NCI-H1436 (cell line): ENCODE data around the gene CASKIN2.
"Not testable (repeated sequence)": the region's sequence is repeated elsewhere in the genome, so short reads cannot be mapped to it uniquely, and the experiment has no call there.

Source experiments
- DNase-seq: peaks from one replicate; lab custom pipeline; 2025; lab: John Stamatoyannopoulos, UW

CASKIN2 gene

GRCh38 chr17:75488693-75489510, 26.4 kb downstream of the CASKIN2 start:
- no peak for DNase-seq

DNA sequence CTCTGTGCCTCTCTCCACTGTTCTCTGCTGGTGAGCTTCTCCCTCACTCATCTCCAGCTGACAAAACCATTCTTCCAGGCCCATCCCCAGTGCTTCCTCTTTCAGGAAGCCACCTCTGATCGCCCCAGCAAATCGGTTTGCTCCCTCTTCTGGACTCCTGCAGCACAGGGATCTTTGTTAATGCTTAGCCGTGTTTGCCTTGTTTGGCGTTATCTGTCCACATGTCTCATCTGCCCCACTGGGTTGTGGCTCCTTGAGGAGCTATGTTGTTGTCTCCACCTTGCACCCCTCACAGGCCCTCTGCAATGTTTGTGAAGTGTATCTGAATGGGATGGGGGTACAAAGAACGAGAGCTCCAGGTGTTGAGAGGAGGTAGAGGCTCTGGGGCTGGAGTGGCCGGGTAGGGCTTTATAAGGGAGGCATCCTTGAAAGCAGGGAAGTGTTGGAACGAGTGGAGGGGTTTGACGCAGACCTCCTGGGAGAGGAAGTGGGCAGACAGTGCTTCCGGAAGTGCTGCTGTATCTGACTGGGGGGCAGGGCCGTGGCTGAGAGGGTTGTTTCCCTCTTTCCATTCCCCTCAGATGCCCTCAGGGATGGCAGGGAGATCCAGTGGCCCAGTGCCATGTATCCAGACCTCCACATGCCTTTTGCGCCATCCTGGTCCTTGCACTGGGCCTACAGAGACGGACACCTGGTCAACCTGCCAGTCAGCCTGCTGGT, 27.8 kb downstream of the CASKIN2 start:
- DNase-seq: no peak

DNA sequence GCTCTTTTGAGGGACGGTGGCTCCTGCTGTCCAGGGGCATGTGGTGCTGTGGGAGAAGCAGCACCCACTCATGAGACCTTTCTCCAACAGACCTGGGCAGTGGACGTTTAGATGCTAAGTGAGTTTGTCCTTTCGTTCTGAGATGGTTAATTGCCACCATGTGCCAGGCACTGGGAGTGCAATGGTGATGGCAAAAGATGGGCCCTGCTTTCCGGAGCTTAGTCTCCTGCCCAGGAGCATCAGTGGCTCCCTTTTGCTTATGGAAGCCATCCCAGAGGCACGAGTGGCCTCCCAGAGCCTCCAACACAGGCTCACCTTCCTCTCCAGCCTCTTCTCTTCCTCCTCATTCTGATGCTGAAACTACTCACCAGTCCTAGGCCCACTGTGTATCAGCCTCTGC, 28.4 kb downstream of the CASKIN2 start:
- no peak for DNase-seq

DNA sequence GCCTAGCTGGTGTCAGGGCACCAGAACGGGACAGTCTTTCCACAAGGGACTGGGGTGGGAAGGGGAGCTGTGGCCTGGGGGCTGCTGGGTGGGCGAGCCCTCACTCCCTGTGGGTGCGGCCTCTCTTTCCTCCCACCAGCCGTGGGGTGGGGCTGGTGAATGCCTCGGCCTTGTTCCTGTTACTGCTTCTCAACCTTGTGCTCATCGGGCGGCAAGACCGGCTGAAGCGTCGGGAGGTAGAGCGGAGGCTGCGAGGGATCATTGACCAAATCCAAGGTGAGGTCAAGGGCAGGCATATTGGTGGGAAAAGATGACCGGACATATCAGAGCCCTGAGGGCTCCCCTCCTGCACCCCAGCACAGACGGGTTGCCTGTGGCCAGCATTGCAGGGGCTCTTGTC, 29.2 kb downstream of the CASKIN2 start:
- DNase-seq: no peak

- no peak for DNase-seq
Measured at GRCh38 chr17:75485688-75486087, 29.6 kb downstream of the CASKIN2 start.

GRCh38 chr17:75482098-75482942, 33.0 kb downstream of the CASKIN2 start:
- no peak for DNase-seq

DNA sequence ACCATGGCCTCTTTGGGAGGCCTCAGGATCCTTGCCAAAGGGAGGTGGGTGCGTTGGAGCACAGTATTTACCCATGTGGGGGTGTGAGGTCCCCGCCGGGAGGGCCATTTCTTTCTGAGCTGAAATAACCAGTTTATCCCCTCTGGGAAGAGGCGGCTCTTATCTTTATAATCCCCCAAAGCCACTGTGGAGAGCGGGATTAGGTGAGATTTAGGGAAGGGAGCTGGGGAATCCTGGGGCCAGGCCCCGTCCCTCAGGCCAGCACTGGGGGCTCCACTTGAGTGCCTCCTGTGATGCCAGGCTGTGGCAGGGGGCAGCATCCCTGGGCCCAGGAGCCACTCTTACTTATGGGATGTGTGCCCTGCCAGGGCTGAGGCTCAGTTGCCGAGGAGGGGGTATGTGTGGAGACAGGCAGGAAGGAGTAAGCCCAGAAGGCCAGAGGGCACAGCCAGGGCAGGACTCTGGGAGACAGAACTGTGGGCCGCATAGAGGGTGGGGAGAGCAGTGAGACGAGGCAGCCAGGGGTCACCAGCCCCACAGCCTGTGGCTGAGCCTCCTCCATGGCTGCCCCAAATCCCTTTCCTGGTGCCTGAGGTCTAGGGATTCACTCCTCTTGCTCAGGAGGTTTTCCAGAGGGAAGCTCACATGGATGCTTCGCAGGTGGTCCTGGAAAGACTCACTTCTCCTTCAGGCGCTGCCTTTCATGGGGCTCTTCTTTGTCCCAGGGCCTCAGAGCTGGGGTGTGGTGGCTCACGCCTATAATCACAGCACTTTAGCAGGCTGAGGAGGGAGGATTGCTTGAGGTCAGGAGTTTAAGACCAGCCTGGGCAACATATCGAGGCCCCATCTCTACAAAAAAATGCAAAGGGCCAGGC, 33.9 kb downstream of the CASKIN2 start:
- DNase-seq: no peak

GRCh38 chr17:75480281-75480680, 35.1 kb downstream of the CASKIN2 start:
- no peak for DNase-seq

DNA sequence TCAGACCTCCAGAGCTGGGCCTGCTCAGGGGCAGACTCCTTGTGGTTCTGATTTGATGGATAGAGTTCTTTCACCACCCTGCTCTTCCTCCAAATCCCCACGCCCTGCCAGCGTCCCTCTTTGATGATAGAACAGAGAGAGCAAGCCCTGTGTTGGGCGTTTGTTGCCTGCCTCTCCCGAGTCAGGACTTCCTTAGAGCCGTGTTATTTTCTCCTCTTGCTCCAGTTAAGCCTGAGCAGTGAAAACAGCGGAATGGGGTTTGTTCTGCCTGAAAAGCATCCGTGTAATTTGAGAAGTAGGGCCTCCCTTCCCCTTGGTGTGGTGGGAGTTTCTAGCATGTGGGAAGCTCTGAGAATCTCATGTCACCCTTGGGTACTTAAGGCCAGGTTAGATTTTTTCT, 36.8 kb downstream of the CASKIN2 start:
- DNase-seq: no peak

DNA sequence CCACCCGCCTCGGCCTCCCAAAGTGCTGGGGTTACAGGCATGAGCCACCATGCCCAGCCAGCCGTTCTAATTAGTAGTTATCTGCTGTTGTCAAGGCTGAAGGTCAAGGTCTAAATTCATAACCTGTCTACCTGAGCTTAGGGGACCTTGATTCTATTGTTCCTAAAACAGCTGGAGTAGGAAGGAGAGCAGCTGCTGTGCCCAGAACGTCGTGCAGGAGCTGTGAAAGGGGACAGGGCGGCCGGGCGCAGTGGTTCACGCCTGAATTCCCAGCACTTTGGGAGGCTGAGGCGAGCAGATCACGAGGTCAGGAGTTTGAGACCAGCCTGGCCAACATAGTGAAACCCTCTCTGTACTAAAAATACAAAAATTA, 37.9 kb downstream of the CASKIN2 start:
- DNase-seq: not testable (repeated sequence)

- DNase-seq: no peak
Measured at GRCh38 chr17:75476752-75477489, 38.4 kb downstream of the CASKIN2 start.

GRCh38 chr17:75476271-75476671, 39.1 kb downstream of the CASKIN2 start:
- DNase-seq: no peak

- DNase-seq: no peak
Measured at GRCh38 chr17:75475851-75476250, 39.5 kb downstream of the CASKIN2 start.

GRCh38 chr17:75475144-75475835, 40.0 kb downstream of the CASKIN2 start:
- no peak for DNase-seq

- DNase-seq: no peak
Measured at GRCh38 chr17:75474736-75475135, 40.6 kb downstream of the CASKIN2 start.

DNA sequence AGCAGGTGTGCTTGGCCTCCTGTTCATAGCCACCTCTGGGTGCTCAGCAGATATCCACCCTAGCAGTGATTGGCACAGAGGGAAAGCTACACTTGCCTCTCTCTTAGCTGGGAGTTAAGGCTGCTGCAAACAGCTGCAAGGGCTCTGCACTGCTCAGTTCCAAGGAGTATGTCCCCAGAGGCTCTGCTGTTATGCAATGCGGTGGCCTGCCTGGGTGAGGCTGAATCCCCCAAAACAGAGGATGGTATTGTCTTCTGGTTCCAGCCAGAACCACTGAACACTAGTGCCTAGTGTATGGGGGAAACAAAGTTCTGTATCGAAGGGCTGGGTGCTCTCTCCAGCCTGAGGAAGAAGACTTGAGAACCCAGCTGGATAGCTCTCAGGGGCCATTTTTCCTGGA, 42.1 kb downstream of the CASKIN2 start:
- no peak for DNase-seq

DNA sequence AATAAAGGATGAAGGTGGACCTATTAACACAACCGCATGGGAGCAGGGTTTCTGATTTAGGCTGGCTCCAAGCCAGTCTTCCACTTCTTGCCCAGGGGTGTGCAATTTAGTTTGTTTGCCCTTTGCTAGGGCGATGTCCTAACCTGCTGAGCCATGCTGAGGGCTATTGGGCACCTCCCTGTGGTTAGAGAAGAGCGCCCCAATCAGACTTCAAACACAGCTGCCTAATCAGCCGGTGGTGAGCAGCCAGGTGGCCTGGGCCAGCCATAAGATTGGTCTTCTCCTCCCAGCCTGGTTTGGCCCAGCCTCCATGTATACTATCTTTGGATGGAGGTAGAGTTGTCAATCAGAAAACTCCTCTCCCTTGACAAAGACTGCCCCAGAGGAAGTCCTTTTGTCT, 43.2 kb downstream of the CASKIN2 start:
- DNase-seq: peak; percentile 44

DNA sequence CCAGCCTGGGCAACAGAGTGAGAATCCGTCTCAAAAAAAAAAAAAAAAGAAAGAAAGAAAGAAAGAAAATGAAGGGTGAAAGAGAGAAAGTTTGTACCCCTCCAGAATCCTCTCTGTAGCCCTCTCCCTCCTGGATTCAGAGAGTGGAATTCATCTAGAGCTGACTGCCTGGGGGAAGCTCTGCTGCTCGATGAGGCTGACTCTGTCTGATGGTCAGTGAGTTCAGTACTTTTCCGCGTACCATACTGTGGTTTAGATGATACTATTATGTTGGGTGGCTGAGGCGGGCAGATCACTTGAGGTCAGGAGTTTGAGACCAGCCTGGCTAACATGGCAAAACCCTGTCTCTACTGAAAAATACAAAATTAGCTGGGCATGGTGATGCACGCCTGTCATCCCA, 44.1 kb downstream of the CASKIN2 start:
- DNase-seq: no peak

GRCh38 chr17:75468779-75469373, 46.5 kb downstream of the CASKIN2 start:
- no peak for DNase-seq

GRCh38 chr17:75468291-75468754, 47.0 kb downstream of the CASKIN2 start:
- no peak for DNase-seq
